Activated CD8-positive, alpha-beta T cell treated with anti-CD3 and anti-CD28 coated beads for 36 hours (primary cell): ENCODE measurements around the gene KIAA1328. TPM values are rescaled to one million over a fixed set of nuclear protein-coding genes. Genes with fewer than 3 reads are reported as not detected.
A peak's percentile ranks its signal among the peaks of the same experiment; 100 is the strongest.

Experiments
- ATAC-seq: fragments of 200-7000 bp; cut with Tn5 transposase; one replicate; pipeline ENCODE4 v1.10.0; 2021; ENCODE audit warnings: mild to moderate bottlenecking, moderate library complexity
- CTCF ChIA-PET: fragments of 350-600 bp; sonication (Branson Sonifier 250); formaldehyde crosslinking; loops from one replicate; lab custom pipeline; 2021; ENCODE audit warnings: antibody characterized with exemption; lab: Charles Lee
- POLR2A ChIA-PET: fragments of 350-600 bp; sonication (Branson Sonifier 250); formaldehyde crosslinking; loops from one replicate; lab custom pipeline; 2021; ENCODE audit warnings: antibody characterized with exemption; lab: Charles Lee
- DNase-seq: peaks from one replicate; pipeline ENCODE4 v3.0.0-alpha.2; 2020
- H3K27ac Mint-ChIP-seq: one replicate; pipeline ENCODE4 v1.8.0; 2021; ENCODE audit warnings: mild to moderate bottlenecking, mixed read lengths
- H3K27me3 Mint-ChIP-seq: one replicate; pipeline ENCODE4 v1.8.0; 2021; ENCODE audit warnings: mixed read lengths
- H3K36me3 Mint-ChIP-seq: one replicate; pipeline ENCODE4 v1.8.0; 2021; ENCODE audit warnings: low read depth, mixed read lengths
- H3K4me1 Mint-ChIP-seq: one replicate; pipeline ENCODE4 v1.8.0; 2021; ENCODE audit warnings: low read depth, mixed read lengths
- H3K4me3 Mint-ChIP-seq: one replicate; pipeline ENCODE4 v1.8.0; 2021; ENCODE audit warnings: mild to moderate bottlenecking, moderate library complexity, mixed read lengths
- H3K9me3 Mint-ChIP-seq: one replicate; pipeline ENCODE4 v1.8.0; 2021; ENCODE audit warnings: mixed read lengths
- intact Hi-C: fragments of 100-400 bp; cut with micrococcal nuclease; formaldehyde crosslinking; loops from one replicate; pipeline ENCODE4 v1.10.0; 2022
- total RNA-seq, 2 experiments: library from RNA; stranded (reverse); gene quantifications; one replicate each; pipeline ENCODE4 v1.2.3, GENCODE V29; 2021
- TF ChIP-seq, protein P1 (sequence below): fragments of 200-600 bp; IDR thresholded peaks from one replicate; pipeline ENCODE4 v1.8.0; 2022; ENCODE audit warnings: antibody characterized with exemption, mild to moderate bottlenecking

Gene KIAA1328
- total RNA-seq, 2 experiments from 2014 or later, result 5.9 to 6.1 TPM

DNA sequence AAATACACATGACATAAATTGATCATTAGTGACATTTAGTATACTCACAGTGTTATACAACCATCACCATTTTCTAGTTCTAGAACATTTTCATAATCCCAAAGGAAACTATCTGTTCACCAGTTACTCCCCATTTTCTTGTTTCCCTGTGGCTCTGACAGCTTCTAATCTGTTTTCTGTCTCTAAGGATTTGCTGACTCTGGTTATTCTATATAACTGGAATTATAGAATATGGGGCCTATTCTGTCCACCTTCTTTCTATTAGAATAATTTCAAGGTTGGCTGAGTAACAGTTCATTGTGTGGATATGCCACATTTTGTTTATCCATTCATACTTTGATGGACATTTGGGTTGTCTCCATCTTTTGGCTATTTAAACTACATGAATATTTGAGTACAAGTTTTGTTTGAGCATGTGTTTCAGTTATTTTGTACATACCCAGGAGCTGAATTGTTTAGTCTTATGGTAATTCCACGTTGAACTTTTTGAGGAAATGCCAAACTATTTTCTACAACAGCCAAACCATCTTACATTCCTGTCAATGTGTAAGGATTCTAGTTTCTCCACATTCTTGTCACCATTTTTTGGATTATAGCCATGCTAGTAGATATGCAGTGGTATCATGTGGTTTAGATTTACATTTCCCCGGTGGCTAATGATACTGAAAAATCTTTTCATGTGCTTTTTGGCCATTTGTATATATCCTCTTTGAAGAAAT lies 20.5 kb downstream of the KIAA1328 start:
- Mint-ChIP-seq H3K27ac (no peak overlapping the region), H3K4me1 (peaks cover 6% of the 10 kb centered on the region), H3K9me3 (peaks cover 14% of the 10 kb centered on the region), H3K36me3 (peaks cover 39% of the 10 kb centered on the region), H3K27me3 (no peaks in the 10 kb centered on the region), H3K4me3 (no peak overlapping the region)
- POLR2A ChIA-PET, result no interaction called here
- no peak for ATAC-seq
- CTCF ChIA-PET, result no interaction called here
- DNase-seq, result no peak
- intact Hi-C loops, result no loop called here
- TF ChIP-seq, protein P1, sequence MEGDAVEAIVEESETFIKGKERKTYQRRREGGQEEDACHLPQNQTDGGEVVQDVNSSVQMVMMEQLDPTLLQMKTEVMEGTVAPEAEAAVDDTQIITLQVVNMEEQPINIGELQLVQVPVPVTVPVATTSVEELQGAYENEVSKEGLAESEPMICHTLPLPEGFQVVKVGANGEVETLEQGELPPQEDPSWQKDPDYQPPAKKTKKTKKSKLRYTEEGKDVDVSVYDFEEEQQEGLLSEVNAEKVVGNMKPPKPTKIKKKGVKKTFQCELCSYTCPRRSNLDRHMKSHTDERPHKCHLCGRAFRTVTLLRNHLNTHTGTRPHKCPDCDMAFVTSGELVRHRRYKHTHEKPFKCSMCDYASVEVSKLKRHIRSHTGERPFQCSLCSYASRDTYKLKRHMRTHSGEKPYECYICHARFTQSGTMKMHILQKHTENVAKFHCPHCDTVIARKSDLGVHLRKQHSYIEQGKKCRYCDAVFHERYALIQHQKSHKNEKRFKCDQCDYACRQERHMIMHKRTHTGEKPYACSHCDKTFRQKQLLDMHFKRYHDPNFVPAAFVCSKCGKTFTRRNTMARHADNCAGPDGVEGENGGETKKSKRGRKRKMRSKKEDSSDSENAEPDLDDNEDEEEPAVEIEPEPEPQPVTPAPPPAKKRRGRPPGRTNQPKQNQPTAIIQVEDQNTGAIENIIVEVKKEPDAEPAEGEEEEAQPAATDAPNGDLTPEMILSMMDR, result no peak

DNA sequence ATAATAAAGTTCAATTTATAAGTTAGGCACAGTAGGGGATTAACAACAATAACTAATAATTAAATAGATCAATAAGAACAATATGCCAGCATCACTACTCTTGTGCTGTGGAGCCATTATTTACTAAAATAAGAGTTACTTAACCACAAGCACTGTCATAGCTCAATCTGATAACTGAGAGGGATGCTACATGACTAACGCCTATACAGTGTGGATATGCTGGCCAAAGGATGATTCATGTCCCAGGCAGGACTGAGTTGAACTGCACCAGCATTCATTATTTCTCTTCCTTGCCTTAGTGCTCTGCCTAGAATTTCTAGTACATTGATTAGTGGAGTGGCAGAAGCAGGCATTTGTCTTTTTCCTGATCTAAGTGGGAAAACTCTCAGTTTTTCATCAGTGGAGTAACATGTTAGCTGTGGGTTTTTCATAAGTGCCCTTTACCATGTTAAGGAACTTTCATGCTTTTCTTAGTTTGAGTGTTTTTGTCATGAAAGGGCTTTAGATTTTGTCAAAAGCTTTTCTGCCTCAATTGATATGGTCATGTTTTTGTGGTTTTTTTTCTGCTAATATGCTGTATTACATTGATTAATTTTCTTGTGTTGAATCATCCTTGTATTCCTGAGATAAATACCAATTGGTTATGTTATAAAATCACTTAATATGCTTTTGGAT lies 21.7 kb downstream of the KIAA1328 start:
- Mint-ChIP-seq H3K27ac (no peak overlapping the region), H3K36me3 (peaks cover 41% of the 10 kb centered on the region), H3K4me3 (no peak overlapping the region), H3K27me3 (no peaks in the 10 kb centered on the region), H3K9me3 (peaks cover 14% of the 10 kb centered on the region), H3K4me1 (peaks cover 6% of the 10 kb centered on the region)
- TF ChIP-seq, protein P1, result no peak
- DNase-seq, result no peak
- intact Hi-C loops, result no loop called here
- ChIA-PET POLR2A (no interaction called here), CTCF (no interaction called here)
- peak; percentile 85 for ATAC-seq

DNA sequence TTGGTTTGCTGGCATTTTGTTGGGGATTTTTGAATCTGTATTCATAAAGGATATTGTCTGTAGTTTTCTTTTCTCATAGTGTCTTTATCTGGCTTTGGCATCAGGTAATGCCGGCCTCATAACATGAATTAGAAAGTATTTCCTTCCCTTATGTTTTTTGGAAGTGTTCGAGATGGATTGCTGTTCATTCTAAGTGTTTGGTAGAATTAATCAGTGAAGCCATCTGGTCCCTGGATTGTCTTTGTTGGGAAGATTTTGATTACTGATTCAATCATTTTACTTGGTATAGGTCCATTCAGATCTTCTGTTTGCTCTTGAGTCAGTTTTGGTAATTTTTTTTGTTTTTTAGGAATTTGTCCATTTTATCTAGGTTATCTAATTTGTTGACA lies 22.3 kb downstream of the KIAA1328 start:
- intact Hi-C loops, result no loop called here
- H3K4me1 Mint-ChIP-seq, result peaks cover 6% of the 10 kb centered on the region
- POLR2A ChIA-PET, result no interaction called here

DNA sequence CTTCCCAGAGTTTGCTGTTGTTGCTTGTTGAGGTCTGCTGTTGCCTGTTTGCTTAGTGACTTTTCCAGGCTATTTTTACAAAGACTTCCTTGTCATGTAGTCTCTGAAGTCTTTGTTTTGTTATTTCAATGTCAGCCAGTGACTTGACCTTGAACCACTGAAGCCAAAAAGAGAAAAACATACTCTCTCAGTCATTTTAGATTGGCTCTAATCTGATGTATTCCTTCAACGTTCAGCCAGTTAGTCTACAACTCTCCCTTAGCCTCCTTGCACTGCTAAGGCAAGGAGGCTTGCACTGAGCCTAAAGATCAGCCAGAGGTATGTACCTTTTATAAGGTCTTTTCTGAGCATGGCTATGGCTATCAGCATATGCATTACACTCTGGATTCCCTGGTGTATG lies 27.9 kb downstream of the KIAA1328 start:
- CTCF ChIA-PET, result no interaction called here
- no peaks in the 10 kb centered on the region for H3K4me1 Mint-ChIP-seq
- H3K27ac Mint-ChIP-seq, result no peak overlapping the region

More for the DNA sequence above, 22.3 kb downstream of the KIAA1328 start:
- DNase-seq (no peak), ATAC-seq (no peak)
- Mint-ChIP-seq H3K27ac (no peak overlapping the region), H3K4me3 (no peak overlapping the region), H3K36me3 (peaks cover 44% of the 10 kb centered on the region), H3K27me3 (no peaks in the 10 kb centered on the region), H3K9me3 (peaks cover 14% of the 10 kb centered on the region)
- CTCF ChIA-PET, result no interaction called here
- TF ChIP-seq, protein P1, result no peak

More for the DNA sequence above, 27.9 kb downstream of the KIAA1328 start:
- POLR2A ChIA-PET, result no interaction called here
- Mint-ChIP-seq H3K27me3 (no peaks in the 10 kb centered on the region), H3K9me3 (peaks cover 9% of the 10 kb centered on the region), H3K36me3 (peaks cover 34% of the 10 kb centered on the region), H3K4me3 (no peak overlapping the region)
- intact Hi-C loops, result no loop called here
- DNase-seq, result no peak
- TF ChIP-seq, protein P1, result no peak
- ATAC-seq, result no peak
